NB4 (cell line): Measurements from ENCODE around the gene PCTP.
A peak's percentile ranks its signal among the peaks of the same experiment; 100 is the strongest.

Experiments
- DNase-seq: peaks from one replicate; pipeline ENCODE4 v3.0.0; 2010; ENCODE audit warnings: low read depth
- H3K4me3 ChIP-seq: one replicate; pipeline ENCODE4 v1.5.1; 2011; ENCODE audit warnings: mild to moderate bottlenecking, low read depth, low read length, moderate library complexity
- MYC ChIP-seq: IDR thresholded peaks from 2 replicates; pipeline ENCODE4 v1.6.1; 2011; ENCODE audit warnings: low read depth, low read length
- POLR2A ChIP-seq: IDR thresholded peaks from 2 replicates; pipeline ENCODE4 v1.6.1; 2011; ENCODE audit warnings: mild to moderate bottlenecking; ENCODE audit not compliant: insufficient read length; ENCODE audit errors: extremely low read depth
- TF ChIP-seq, protein P1 (sequence below): IDR thresholded peaks from 2 replicates; pipeline ENCODE4 v1.6.1; 2011; ENCODE audit warnings: low read depth, low read length
- TF ChIP-seq, protein P2 (sequence below): IDR thresholded peaks from one replicate; pipeline ENCODE4 v1.5.1; 2012; ENCODE audit warnings: low read depth, low read length

Gene PCTP

DNA sequence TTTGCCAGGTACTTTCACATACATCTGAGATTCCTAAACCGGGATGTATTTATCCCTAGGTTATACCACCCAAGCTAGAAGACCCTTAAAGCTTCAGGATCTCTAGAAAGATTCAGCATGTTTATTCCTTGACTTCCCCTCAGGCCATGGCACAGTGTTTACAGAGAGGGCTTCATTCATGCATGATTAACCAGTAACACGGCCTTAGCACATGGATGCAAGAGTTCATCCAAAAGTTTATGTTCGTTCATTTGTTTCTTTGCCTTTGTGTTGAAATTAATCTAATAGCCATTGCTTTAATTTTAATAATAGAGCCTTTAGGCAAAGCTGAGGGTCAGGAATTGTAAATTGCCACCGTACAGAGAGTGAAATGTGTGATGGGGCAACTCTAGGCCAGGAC is 13.8 kb downstream of the PCTP start:
- no peak for DNase-seq
- no peak overlapping the region for H3K4me3 ChIP-seq
- TF ChIP-seq, protein P1, sequence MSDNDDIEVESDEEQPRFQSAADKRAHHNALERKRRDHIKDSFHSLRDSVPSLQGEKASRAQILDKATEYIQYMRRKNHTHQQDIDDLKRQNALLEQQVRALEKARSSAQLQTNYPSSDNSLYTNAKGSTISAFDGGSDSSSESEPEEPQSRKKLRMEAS, result no peak
- TF ChIP-seq, protein P2, sequence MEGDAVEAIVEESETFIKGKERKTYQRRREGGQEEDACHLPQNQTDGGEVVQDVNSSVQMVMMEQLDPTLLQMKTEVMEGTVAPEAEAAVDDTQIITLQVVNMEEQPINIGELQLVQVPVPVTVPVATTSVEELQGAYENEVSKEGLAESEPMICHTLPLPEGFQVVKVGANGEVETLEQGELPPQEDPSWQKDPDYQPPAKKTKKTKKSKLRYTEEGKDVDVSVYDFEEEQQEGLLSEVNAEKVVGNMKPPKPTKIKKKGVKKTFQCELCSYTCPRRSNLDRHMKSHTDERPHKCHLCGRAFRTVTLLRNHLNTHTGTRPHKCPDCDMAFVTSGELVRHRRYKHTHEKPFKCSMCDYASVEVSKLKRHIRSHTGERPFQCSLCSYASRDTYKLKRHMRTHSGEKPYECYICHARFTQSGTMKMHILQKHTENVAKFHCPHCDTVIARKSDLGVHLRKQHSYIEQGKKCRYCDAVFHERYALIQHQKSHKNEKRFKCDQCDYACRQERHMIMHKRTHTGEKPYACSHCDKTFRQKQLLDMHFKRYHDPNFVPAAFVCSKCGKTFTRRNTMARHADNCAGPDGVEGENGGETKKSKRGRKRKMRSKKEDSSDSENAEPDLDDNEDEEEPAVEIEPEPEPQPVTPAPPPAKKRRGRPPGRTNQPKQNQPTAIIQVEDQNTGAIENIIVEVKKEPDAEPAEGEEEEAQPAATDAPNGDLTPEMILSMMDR, result no peak
- TF ChIP-seq MYC (no peak), POLR2A (no peak)

DNA sequence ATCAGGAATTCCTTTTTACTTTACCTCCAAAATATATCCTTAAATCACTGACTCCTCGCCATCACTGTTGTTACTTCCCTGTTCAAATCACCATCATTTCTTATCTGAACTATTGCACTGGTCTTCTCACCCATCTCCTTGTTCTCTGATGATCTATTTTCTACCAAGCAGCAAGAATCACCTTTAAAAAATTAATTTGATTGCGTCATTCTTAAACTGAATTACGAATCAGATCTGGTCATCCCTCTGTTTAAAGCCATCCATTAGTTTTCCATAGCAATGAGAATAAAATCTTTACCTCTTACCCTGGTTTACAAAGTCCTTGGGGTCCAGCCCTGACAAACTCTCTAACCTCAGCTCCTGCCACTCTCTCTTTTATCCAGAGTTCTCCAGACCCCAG is 14.6 kb downstream of the PCTP start:
- TF ChIP-seq, protein P2, result no peak
- no peak for TF ChIP-seq MYC
- no peak for TF ChIP-seq POLR2A
- TF ChIP-seq, protein P1, result no peak
- no peak overlapping the region for H3K4me3 ChIP-seq
- no peak for DNase-seq

DNA sequence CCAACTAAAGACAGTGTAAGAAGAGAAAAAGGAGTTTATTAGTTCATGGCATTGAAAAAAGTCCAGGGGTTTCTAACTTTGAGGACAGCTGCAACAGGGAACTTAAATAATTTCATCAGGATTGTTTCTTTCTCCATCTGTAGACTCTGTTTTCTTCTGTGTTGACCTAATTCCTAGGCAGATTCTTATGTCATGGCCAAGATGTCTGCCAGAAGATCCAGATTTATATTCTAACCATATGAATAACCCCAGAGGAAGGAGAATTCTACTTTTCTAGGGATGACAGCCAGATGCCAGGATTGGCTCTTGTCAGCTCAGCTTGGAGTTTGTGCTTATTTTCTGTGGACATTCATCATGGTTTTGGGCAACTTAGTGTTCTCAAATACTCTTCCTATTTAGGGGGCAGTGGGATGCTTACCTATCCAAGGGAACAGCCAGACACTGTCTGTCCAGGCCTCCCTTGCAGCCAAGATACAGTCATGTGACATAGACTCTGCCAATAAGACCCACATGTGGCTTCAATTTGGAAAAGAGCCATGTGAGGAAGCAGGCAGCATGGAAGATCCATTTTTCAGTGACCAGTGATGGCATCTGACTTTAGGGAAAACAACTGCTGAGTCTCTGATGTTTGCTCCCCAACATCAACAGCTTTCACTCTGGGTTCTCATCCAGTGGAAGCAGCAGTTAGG is 18.2 kb downstream of the PCTP start:
- no peak for DNase-seq
- TF ChIP-seq, protein P1, result no peak
- no peak for TF ChIP-seq MYC
- TF ChIP-seq, protein P2, result no peak
- TF ChIP-seq POLR2A, result no peak

DNA sequence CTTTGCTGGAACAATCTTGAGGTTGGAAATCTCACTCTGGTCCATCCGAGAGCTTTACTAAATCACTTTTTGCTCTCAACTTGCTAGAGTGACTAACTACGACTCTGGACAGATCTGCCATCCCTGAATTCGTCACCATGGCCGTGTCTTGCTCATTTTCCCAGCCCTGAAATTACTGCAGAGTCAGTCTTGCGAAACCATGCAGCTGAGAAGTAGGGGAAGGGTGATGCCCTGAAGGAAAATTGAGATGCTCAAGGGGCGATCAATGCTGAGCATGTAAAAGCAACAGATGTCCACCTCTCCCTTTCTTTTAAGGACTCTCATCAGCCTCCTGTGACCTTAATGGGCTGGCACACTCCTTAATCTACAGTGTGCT is 18.8 kb downstream of the PCTP start:
- peak; percentile 42 for DNase-seq
- TF ChIP-seq, protein P2, result no peak
- TF ChIP-seq, protein P1, result no peak
- no peak for TF ChIP-seq MYC
- no peak for TF ChIP-seq POLR2A

More for the DNA sequence above, 18.2 kb downstream of the PCTP start:
- no peak overlapping the region for H3K4me3 ChIP-seq

DNA sequence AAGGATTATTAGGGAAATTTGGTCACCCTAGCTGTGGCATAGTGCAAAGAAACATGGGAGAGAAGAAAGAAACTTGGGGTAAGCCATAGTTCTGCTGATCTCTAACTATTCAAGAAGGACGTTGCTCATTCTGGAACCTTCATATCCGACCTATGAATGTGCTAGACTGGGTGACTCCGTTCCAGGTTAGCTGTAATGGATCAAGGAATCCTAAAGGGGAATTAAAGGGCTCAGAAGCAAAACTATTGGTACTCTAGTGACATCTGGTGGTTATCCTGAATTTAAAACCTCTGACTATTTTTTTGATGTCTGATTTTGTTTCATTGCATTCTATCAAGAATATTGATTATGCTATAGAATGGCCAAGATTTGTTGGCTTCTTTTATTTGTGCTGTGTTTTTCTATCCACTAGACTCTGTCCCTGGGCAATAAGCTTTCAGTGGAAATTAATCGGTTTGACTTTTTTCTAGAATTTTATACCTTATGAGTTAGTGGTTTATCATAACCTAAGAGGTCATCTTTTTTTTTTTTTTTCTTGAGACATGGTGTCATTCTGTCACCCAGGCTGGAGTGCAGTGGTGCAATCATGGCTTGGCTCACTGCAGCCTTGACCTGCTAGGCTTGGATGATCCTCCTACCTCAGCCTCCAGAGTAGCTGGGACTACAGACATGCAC is 19.5 kb downstream of the PCTP start:
- H3K4me3 ChIP-seq, result no peak overlapping the region
- peak; percentile 53 for DNase-seq
- TF ChIP-seq POLR2A (no peak), MYC (no peak)
- TF ChIP-seq, protein P1, result no peak

More for the DNA sequence above, 18.8 kb downstream of the PCTP start:
- H3K4me3 ChIP-seq, result no peak overlapping the region

DNA sequence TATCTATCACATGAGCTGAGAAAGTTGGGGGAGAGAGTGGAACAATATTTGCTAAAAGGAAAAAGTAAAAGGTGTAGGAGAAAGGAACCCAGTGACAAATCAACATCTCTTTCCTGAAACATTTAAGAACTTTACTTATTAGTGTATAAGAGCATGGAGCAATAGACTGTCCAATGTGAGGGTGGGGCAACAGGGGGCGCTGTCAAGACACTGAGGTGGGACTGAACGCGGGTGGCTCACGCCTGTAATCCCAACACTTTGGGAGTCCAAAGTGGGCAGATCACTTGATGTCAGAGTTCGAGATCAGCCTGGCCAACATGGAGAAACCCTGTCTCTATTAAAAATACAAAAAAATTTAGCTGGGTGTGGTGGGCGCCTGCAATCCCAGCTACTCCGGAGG is 21.2 kb downstream of the PCTP start:
- no peak overlapping the region for H3K4me3 ChIP-seq
- TF ChIP-seq, protein P1, result no peak
- TF ChIP-seq, protein P2, result no peak
- TF ChIP-seq MYC (no peak), POLR2A (no peak)

More for the DNA sequence above, 21.2 kb downstream of the PCTP start:
- peak; percentile 14 for DNase-seq
